Testis (tissue), 3 donors: ENCODE results near the gene C1orf116. TPM values are rescaled to one million over a fixed set of nuclear protein-coding genes. Genes with fewer than 3 reads are reported as not detected.

Experiments used
- DNase-seq: peaks from one replicate; pipeline ENCODE4 v3.0.0-alpha.2; 2019
- H3K27ac ChIP-seq, 2 donors: fragments of 200-600 bp; sonication (generic); one replicate each; pipeline ENCODE4 v1.5.1; 2019
- H3K27me3 ChIP-seq: fragments of 200-600 bp; sonication (generic); one replicate; pipeline ENCODE4 v1.5.1; 2019
- H3K36me3 ChIP-seq: fragments of 200-600 bp; sonication (generic); one replicate; pipeline ENCODE4 v1.5.1; 2017; ENCODE audit warnings: low read depth; ENCODE audit errors: missing control alignments
- H3K4me1 ChIP-seq: fragments of 200-600 bp; sonication (generic); one replicate; pipeline ENCODE4 v1.5.1; 2019
- H3K4me3 ChIP-seq, 2 donors: fragments of 200-600 bp; sonication (generic); one replicate each; pipeline ENCODE4 v1.5.1; 2017 to 2019
- H3K9me3 ChIP-seq: fragments of 200-600 bp; sonication (generic); one replicate; pipeline ENCODE4 v1.5.1; 2017
- POLR2A ChIP-seq: fragments of 450-650 bp; IDR thresholded peaks from one replicate; pipeline ENCODE4 v1.6.1; 2017; ENCODE audit warnings: antibody characterized with exemption, mild to moderate bottlenecking, moderate library complexity
- WGBS, 2 donors: methylation state at CpG; one replicate each; pipeline ENCODE4 v1.1.5; 2018; 5-methylcytosine and 5-hydroxymethylcytosine counted together
- intact Hi-C: fragments of 100-400 bp; cut with DNase I; formaldehyde crosslinking; loops from one replicate; pipeline ENCODE4 v1.15.1; 2023; ENCODE audit warnings: low total_unique reads
- polyA plus RNA-seq: library from polyadenylated mRNA; stranded (reverse); fragments of 350-450 nt; fragmentation: Illumina TruSeq; extraction: RNeasy Lipid Tissue Mini Kit (QIAGEN cat#74804); gene quantifications from one replicate; pipeline ENCODE4 v1.2.3, GENCODE V29; 2014; ENCODE audit warnings: low read depth, low replicate concordance; ENCODE audit not compliant: insufficient read depth
- total RNA-seq, 2 donors: library from RNA; depleted of rRNA; stranded (reverse); fragments of >200 nt; gene quantifications; one replicate each; pipeline ENCODE4 v1.2.3, GENCODE V29; 2016
- TF ChIP-seq, protein P1 (sequence below), 3 experiments: fragments of 450-650 bp in 2 of 3; fragments of 200-600 bp in 1 of 3; sonication (generic) in 1 of 3; IDR thresholded peaks; one replicate each; pipeline ENCODE4 v1.5.1; 2016 to 2019; ENCODE audit warnings: antibody characterized with exemption in 3 of 3, mild to moderate bottlenecking in 2 of 3, moderate library complexity in 1 of 3

The C1orf116 gene
- total and polyA plus RNA-seq, 3 donors from 2014 or later: 0.31 to 0.88 (median 0.71) TPM

DNA sequence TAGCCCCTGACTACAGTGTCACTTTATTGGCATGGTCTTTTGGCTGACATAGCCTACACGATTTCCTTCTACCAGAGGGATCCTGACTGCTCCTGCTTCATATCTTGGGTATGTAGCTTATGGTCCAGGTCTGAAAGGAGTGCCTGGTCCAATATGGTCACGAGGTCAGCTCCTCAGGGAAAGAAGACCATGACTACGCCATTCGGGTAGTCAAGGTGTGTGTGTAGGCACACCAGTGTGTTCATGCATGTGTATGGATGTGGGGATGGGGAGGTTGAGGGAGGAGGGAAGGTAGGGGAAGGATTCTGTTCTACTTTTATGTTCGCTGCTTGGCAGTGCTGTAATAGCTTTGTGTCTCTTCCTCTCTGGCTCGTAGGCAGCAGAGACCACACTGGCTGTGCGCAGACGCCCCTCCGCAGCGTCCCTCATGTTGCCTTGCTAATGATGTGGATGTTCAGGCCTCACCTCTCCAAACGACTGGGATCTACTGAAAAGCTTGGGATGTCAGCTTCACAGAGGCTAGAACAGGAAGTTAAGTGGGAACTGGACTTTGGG, 46.1 kb upstream of the C1orf116 start:
- intact Hi-C loops: no loop called here

DNA sequence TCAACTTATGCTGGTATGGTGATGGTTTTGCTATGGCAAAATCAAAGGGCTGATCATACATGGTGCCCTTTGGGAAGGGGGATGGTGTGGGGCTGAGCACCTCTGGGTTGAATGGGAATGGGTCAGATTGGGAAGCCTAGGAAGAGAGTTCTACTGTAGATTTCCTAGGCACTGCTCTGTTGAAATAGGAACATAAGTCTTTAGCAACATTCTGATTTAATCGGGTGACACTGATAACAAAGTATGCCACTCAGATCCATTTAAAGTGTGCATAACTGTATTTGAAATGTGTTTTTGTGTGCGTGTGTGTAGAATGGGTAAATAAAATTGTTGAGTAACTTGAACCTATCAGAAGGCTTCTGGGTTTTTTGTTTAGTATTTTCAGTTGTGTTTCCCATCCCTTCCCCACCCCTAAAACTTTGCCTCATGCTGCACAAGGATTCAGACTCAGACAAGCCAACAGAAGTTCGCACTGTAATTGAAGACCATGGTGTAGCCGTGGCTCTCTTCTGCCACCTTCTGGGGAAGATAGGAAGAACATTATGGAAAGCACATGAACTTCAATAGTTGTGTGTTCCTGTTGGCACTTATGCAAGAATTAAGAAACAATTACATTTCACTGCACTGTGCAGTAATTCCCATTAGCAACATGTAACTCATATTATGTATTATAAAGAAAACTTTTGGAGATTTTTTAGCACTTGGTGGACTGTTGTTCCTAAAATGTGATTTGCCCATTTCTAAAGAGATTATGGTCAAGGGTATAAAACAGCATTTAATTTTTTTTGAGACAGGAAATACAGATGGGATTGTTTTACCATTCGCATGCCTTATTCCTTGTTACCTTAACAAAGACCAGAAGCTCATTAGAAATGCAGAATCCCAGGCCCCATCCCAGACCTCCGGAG, 45.2 kb upstream of the C1orf116 start:
- no peaks in the 10 kb centered on the region for H3K27me3 ChIP-seq
- no peaks in the 10 kb centered on the region for H3K36me3 ChIP-seq
- no peak for TF ChIP-seq POLR2A
- TF ChIP-seq, protein P1, sequence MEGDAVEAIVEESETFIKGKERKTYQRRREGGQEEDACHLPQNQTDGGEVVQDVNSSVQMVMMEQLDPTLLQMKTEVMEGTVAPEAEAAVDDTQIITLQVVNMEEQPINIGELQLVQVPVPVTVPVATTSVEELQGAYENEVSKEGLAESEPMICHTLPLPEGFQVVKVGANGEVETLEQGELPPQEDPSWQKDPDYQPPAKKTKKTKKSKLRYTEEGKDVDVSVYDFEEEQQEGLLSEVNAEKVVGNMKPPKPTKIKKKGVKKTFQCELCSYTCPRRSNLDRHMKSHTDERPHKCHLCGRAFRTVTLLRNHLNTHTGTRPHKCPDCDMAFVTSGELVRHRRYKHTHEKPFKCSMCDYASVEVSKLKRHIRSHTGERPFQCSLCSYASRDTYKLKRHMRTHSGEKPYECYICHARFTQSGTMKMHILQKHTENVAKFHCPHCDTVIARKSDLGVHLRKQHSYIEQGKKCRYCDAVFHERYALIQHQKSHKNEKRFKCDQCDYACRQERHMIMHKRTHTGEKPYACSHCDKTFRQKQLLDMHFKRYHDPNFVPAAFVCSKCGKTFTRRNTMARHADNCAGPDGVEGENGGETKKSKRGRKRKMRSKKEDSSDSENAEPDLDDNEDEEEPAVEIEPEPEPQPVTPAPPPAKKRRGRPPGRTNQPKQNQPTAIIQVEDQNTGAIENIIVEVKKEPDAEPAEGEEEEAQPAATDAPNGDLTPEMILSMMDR (IDR thresholded peaks at IDR 0.05): peak; percentile 67 to 80 (median 76)
- H3K4me1 ChIP-seq: no peaks in the 10 kb centered on the region
- WGBS, 2 donors: 50 to 62% methylated on average over 6 of the region's 6 CpGs
- intact Hi-C loops: no loop called here
- no peak overlapping the region for H3K4me3 ChIP-seq
- peak; percentile 75 for DNase-seq
- no peak overlapping the region for H3K27ac ChIP-seq
- H3K9me3 ChIP-seq: no peaks in the 10 kb centered on the region

More for the DNA sequence above, 46.1 kb upstream of the C1orf116 start:
- 87 to 88% methylated on average over 11 of the region's 11 CpGs for WGBS, 2 donors
- no peaks in the 10 kb centered on the region for H3K4me1 ChIP-seq
- H3K27me3 ChIP-seq: no peaks in the 10 kb centered on the region
- H3K9me3 ChIP-seq: no peaks in the 10 kb centered on the region
- no peak for DNase-seq
- no peak overlapping the region for H3K27ac ChIP-seq
- H3K4me3 ChIP-seq: no peak overlapping the region
- TF ChIP-seq, protein P1 (IDR thresholded peaks at IDR 0.05): no peak
- TF ChIP-seq POLR2A: no peak
- H3K36me3 ChIP-seq: no peaks in the 10 kb centered on the region

DNA sequence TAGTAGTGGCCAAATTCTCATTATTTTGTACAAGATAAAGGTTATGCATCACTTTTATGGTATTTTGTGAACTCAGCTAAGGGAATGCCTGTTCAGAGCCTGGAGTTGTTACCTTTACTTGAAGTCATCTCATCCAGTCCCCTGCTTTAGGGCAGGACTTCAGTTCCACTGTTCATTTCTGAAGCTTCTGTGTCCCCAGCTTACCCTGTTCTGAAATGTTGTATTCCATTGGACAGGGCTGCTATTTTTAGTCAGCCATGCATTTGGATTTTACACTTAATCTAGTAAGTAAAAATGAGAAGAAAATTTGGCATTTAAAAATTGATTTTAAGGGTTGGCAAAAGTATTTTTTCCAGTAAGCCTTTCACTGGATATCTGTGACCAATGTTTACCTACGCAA, 44.5 kb upstream of the C1orf116 start:
- no peak for TF ChIP-seq POLR2A
- TF ChIP-seq, protein P1 (IDR thresholded peaks at IDR 0.05): no peak
- WGBS, 2 donors: 93 to 100% methylated on average over 1 of the region's 1 CpG
- intact Hi-C loops: no loop called here
- H3K36me3 ChIP-seq: no peaks in the 10 kb centered on the region
- H3K9me3 ChIP-seq: no peaks in the 10 kb centered on the region
- no peak overlapping the region for H3K4me3 ChIP-seq
- DNase-seq: no peak
- H3K27ac ChIP-seq: no peak overlapping the region
- no peaks in the 10 kb centered on the region for H3K4me1 ChIP-seq
- H3K27me3 ChIP-seq: no peaks in the 10 kb centered on the region

DNA sequence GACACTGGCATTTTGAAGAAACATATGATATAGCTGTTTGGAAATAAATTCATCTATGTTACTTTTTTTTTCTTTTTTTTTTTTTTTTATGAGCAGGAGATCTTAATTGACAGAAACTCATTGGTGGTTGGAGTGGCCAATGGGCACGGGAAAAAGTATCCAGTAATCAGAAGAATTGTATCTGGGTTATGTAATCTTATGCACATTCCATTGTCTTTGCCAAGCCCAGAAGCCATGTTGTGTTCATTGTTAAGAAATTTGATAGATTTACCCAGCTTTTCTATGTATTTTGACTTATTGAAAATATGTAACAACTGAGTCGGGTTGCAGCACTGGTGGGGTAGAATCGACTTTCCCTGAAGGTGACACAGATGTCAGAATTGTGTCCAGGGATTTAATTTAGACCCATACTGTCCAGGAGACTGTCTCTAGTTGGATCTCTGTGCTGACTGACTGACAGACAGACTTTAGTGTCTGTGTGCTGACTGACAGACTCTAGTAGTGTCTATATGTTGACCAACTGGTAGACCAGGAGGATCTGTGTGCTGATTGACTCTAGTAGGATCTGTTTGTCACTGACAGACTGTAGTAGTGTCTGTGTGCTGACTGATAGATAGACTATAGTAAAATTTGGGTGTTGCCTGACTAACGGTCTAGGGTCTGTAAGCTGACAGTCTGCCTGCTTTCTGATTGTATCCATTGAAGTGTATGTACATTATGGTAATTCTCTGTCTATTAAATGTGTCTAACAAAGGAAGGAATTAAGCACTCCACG, 43.8 kb upstream of the C1orf116 start:
- no peak for TF ChIP-seq POLR2A
- TF ChIP-seq, protein P1 (IDR thresholded peaks at IDR 0.05): no peak
- Histone ChIP-seq H3K27ac (no peak overlapping the region), H3K9me3 (no peaks in the 10 kb centered on the region), H3K4me3 (no peak overlapping the region), H3K27me3 (no peaks in the 10 kb centered on the region), H3K4me1 (no peaks in the 10 kb centered on the region), H3K36me3 (no peaks in the 10 kb centered on the region)
- intact Hi-C loops: no loop called here
- no peak for DNase-seq
- 70 to 77% methylated on average over 5 of the region's 5 CpGs for WGBS, 2 donors
